Right lobe of liver (tissue), 4 donors: ENCODE results near the gene PLLP.

ENCODE experiments used
- POLR2A ChIP-seq: fragments of 450-650 bp; IDR thresholded peaks from one replicate; pipeline ENCODE4 v1.6.1; 2017; ENCODE audit warnings: antibody characterized with exemption, mild to moderate bottlenecking
- TF ChIP-seq, protein P1 (sequence below), 4 donors: fragments of 200-600 bp in 3 of 4; fragments of 450-650 bp in 1 of 4; IDR thresholded peaks; one replicate each; pipeline versions ENCODE4 v1.5.1 to v1.8.0; 2016 to 2022; ENCODE audit warnings: antibody characterized with exemption in 4 of 4, mild to moderate bottlenecking in 2 of 4
- donor health status: DM: no; HTN: no; CAD: no.
- donor health status: DM: no; HTN: no; CAD: no.
- donor health status: DM: no; HTN: yes; CAD: no.

DNA sequence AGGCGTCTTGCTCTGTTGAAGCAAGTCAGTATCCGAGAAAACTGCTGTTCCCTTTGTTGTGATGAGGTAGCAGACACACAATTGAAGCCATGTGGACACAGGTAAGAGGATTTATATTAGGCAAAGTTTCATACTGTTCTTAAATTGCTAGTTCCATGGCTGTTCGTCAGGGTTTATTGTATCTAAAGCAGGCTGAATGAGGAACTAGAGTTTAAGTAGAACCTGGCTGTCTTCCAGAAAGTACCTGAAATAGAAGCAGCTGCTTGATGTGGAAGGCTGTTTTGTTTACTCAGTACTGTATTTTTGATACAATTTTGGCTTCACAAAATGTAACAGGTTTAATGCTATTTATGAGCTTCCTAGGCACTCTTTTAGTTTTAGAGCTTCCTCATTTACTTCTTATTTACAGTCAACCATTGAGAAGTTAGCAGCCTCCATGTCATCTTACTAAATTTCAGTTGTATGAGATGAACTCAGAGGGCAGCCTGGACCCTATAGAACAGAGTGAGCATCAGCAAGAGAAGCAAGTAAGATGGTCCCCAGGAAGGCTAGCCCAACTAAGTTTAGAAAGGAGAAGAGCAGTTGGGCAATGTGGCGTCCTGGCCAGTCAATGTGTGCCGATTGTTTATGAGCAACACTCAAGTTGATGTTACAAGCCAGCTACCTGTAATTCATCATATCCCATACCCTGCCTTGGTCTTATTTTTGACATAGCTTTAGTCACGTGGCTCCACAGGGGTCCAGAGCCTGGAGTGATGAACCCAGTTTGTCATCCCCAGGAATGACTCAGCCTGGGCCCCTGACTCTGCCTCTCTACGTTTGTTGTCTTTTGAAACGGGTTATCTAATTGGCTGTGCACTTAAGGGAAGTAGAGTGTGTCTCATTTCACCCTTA, 49.1 kb downstream of the PLLP start:
- TF ChIP-seq, protein P1, sequence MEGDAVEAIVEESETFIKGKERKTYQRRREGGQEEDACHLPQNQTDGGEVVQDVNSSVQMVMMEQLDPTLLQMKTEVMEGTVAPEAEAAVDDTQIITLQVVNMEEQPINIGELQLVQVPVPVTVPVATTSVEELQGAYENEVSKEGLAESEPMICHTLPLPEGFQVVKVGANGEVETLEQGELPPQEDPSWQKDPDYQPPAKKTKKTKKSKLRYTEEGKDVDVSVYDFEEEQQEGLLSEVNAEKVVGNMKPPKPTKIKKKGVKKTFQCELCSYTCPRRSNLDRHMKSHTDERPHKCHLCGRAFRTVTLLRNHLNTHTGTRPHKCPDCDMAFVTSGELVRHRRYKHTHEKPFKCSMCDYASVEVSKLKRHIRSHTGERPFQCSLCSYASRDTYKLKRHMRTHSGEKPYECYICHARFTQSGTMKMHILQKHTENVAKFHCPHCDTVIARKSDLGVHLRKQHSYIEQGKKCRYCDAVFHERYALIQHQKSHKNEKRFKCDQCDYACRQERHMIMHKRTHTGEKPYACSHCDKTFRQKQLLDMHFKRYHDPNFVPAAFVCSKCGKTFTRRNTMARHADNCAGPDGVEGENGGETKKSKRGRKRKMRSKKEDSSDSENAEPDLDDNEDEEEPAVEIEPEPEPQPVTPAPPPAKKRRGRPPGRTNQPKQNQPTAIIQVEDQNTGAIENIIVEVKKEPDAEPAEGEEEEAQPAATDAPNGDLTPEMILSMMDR (IDR thresholded peaks at IDR 0.05): no peak
- no peak for TF ChIP-seq POLR2A
